ENCODE results near the gene SLC6A3. TPM values are rescaled to one million over a fixed set of nuclear protein-coding genes. Genes with fewer than 3 reads are reported as not detected.
A peak's percentile ranks its signal among the peaks of the same experiment; 100 is the strongest.

SLC6A3 gene
- total RNA-seq, 4 donors from 2014 or later, result not detected

GRCh38 chr5:1344975-1345838, 100.0 kb downstream of the SLC6A3 start, which contains the start of gene CLPTM1L:
TSS of gene CLPTM1L (minus strand) at chr5:1345099. CDS start at chr5:1344841, 258 bp downstream.
- H3K27me3 ChIP-seq, result no peaks in the 10 kb centered on the region
- intact Hi-C loops (cut with DNase I; ENCODE audit: low total_unique reads) (no loop called here), in situ Hi-C loops (cut with MboI; ENCODE audit: low pct_ligation_motif_present in 1 of 4, low pct_unique_long_range_greater_than_20kb in 1 of 4, low sequenced_read_pairs in 3 of 4) (no loop called here)
- H3K36me3 ChIP-seq, result peaks cover 0 to 17% (median 4%) of the 10 kb centered on the region in 4 donors
- H3K9me3 ChIP-seq, result no peaks in the 10 kb centered on the region
- DNase-seq, result peak; percentile 90
- 3% methylated on average over 30 of the region's 87 CpGs; no CpG with 5 or more reads in 1 of the 2 donors for WGBS, 2 donors (ENCODE audit: low coverage in 1 of 2)
- H3K4me1 ChIP-seq, result peaks cover 11 to 27% (median 19%) of the 10 kb centered on the region in 4 donors
- H3K27ac ChIP-seq, result peak within 1 kb of the TSS; percentile 85 to 94 (median 91)
- H3K4me3 ChIP-seq, result peak within 1 kb of the TSS; percentile 90 to 99 (median 94)
- TF ChIP-seq EP300 (IDR thresholded peaks at IDR 0.05; ENCODE audit: low read depth) (no peak), POLR2A (IDR thresholded peaks at IDR 0.05) (peak; percentile 82), CTCF (IDR thresholded peaks at IDR 0.05) (peak in 2 of 5 experiments; percentile 7 to 10), POLR2AphosphoS5 (IDR thresholded peaks at IDR 0.05) (peak; percentile 74 to 93 (median 87))

- no peaks in the 10 kb centered on the region for H3K27me3 ChIP-seq
- H3K9me3 ChIP-seq, result no peaks in the 10 kb centered on the region
- peak overlapping the region; percentile 76 to 80 (median 78) for H3K27ac ChIP-seq
- 7 to 20% methylated on average over 10 to 35 of the region's 61 CpGs for WGBS, 2 donors (ENCODE audit: low coverage in 1 of 2)
- in situ Hi-C loops (cut with MboI; ENCODE audit: low pct_ligation_motif_present in 1 of 4, low pct_unique_long_range_greater_than_20kb in 1 of 4, low sequenced_read_pairs in 3 of 4) (no loop called here), intact Hi-C loops (cut with DNase I; ENCODE audit: low total_unique reads) (no loop called here)
- H3K4me3 ChIP-seq, result peak overlapping the region; percentile 90 to 96 (median 92)
- TF ChIP-seq POLR2A (IDR thresholded peaks at IDR 0.05) (no peak), POLR2AphosphoS5 (IDR thresholded peaks at IDR 0.05) (no peak), CTCF (IDR thresholded peaks at IDR 0.05) (no peak), EP300 (IDR thresholded peaks at IDR 0.05; ENCODE audit: low read depth) (no peak)
- peaks cover 0 to 17% (median 4%) of the 10 kb centered on the region in 4 donors for H3K36me3 ChIP-seq
- peaks cover 11 to 27% (median 19%) of the 10 kb centered on the region in 4 donors for H3K4me1 ChIP-seq
- no peak for DNase-seq
Measured at GRCh38 chr5:1343931-1344901, 101.0 kb downstream of the SLC6A3 start.

GRCh38 chr5:1343315-1343751, 101.9 kb downstream of the SLC6A3 start:
- 51 to 79% methylated on average over 4 to 9 of the region's 9 CpGs for WGBS, 2 donors (ENCODE audit: low coverage in 1 of 2)
- peaks cover 0 to 17% (median 4%) of the 10 kb centered on the region in 4 donors for H3K36me3 ChIP-seq
- peak overlapping the region in 2 of 4 donors; percentile 76 to 79 for H3K27ac ChIP-seq
- intact Hi-C loops (cut with DNase I; ENCODE audit: low total_unique reads), result no loop called here
- TF ChIP-seq POLR2AphosphoS5 (IDR thresholded peaks at IDR 0.05) (no peak), POLR2A (IDR thresholded peaks at IDR 0.05) (no peak), EP300 (IDR thresholded peaks at IDR 0.05; ENCODE audit: low read depth) (no peak), CTCF (IDR thresholded peaks at IDR 0.05) (no peak)
- no peak overlapping the region for H3K4me3 ChIP-seq
- no peak for DNase-seq
- H3K9me3 ChIP-seq, result no peaks in the 10 kb centered on the region
- in situ Hi-C loops (cut with MboI; ENCODE audit: low pct_ligation_motif_present in 1 of 4, low pct_unique_long_range_greater_than_20kb in 1 of 4, low sequenced_read_pairs in 3 of 4), result no loop called here
- peaks cover 11 to 27% (median 19%) of the 10 kb centered on the region in 4 donors for H3K4me1 ChIP-seq
- H3K27me3 ChIP-seq, result no peaks in the 10 kb centered on the region

Other genes starting within 250 kb of the SLC6A3 start
- 100 to 1,000 TPM in 1 of 4 donors, 10 to 100 TPM in 1, 1 to 10 TPM in 1, not detected in 1; 2.5 to 106 (median 69.5) TPM for gene SLC6A19, start 243.8 kb downstream of the SLC6A3 start, total RNA-seq
- not detected for gene SLC6A18, start 220.1 kb downstream of the SLC6A3 start, total RNA-seq
- gene TERT, start 150.4 kb downstream of the SLC6A3 start, total RNA-seq, result not detected
- gene CLPTM1L, start 100.3 kb downstream of the SLC6A3 start, total RNA-seq, result 100 to 1,000 TPM in 2 of 4 donors, 10 to 100 TPM in 2; 78.0 to 143 (median 104) TPM
- gene LPCAT1, start 78.5 kb upstream of the SLC6A3 start, total RNA-seq, result 10 to 100 TPM in 3 of 4 donors, 1 to 10 TPM in 1; 10.0 to 50.5 (median 21.0) TPM